Naive thymus-derived CD4-positive, alpha-beta T cell (primary cell): ENCODE data around the gene ROR2. TPM values are rescaled to one million over a fixed set of nuclear protein-coding genes. Genes with fewer than 3 reads are reported as not detected.

ENCODE experiments used
- ATAC-seq: fragments of 150-1000 bp; cut with Tn5 transposase; 2 replicates; pipeline ENCODE4 v1.10.0; 2021; ENCODE audit warnings: mild to moderate bottlenecking, moderate library complexity
- CTCF ChIA-PET: fragments of 350-600 bp; sonication (Branson Sonifier 250); formaldehyde crosslinking; loops from one replicate; lab custom pipeline; 2021; ENCODE audit warnings: antibody characterized with exemption; lab: Charles Lee
- POLR2A ChIA-PET: fragments of 350-600 bp; sonication (Branson Sonifier 250); formaldehyde crosslinking; loops from one replicate; lab custom pipeline; 2021; ENCODE audit warnings: antibody characterized with exemption, inconsistent platforms; lab: Charles Lee
- DNase-seq, 9 donors: peaks; one replicate each; pipeline versions ENCODE4 v3.0.0 to v3.0.0-alpha.2; 2020 to 2022; ENCODE audit warnings: mixed read lengths in 1 of 9
- H3K27ac ChIP-seq: one replicate; pipeline ENCODE4 v1.7.0; 2013; ENCODE audit warnings: mild to moderate bottlenecking, low read depth, low read length, moderate library complexity
- H3K27me3 ChIP-seq, 2 donors: one replicate each; pipeline ENCODE4 v1.7.0; 2013; ENCODE audit warnings: low read length in 2 of 2, mild to moderate bottlenecking in 2 of 2, moderate library complexity in 2 of 2; ENCODE audit not compliant: control insufficient read depth in 2 of 2, insufficient read depth in 2 of 2
- H3K36me3 ChIP-seq, 3 experiments: 1 replicate in 2 of 3; 2 replicates in 1 of 3; pipeline ENCODE4 v1.7.0; 2013; ENCODE audit warnings: low read length in 3 of 3, mild to moderate bottlenecking in 3 of 3, moderate library complexity in 1 of 3; ENCODE audit not compliant: insufficient read depth in 3 of 3, control insufficient read depth in 2 of 3
- H3K4me1 ChIP-seq, 2 donors: one replicate each; pipeline ENCODE4 v1.7.0; 2013; ENCODE audit warnings: low read length in 2 of 2, mild to moderate bottlenecking in 2 of 2, moderate library complexity in 1 of 2; ENCODE audit not compliant: control insufficient read depth in 2 of 2, insufficient read depth in 2 of 2
- H3K4me3 ChIP-seq: 2 replicates; pipeline ENCODE4 v1.7.0; 2013; ENCODE audit warnings: mild to moderate bottlenecking, low read length
- H3K9me3 ChIP-seq, 3 experiments: 1 replicate in 2 of 3; 2 replicates in 1 of 3; pipeline ENCODE4 v1.7.0; 2013; ENCODE audit warnings: low read length in 3 of 3; ENCODE audit not compliant: control insufficient read depth in 2 of 3
- H3K27ac Mint-ChIP-seq, 9 donors: one replicate each; pipeline ENCODE4 v1.8.0; 2020 to 2022; ENCODE audit warnings: mixed read lengths in 9 of 9, mild to moderate bottlenecking in 8 of 9, moderate library complexity in 5 of 9, inconsistent platforms in 2 of 9
- H3K27me3 Mint-ChIP-seq, 5 donors: one replicate each; pipeline ENCODE4 v1.8.0; 2021 to 2022; ENCODE audit warnings: mixed read lengths in 5 of 5, mild to moderate bottlenecking in 1 of 5
- H3K36me3 Mint-ChIP-seq, 5 donors: one replicate each; pipeline ENCODE4 v1.8.0; 2020 to 2022; ENCODE audit warnings: mixed read lengths in 5 of 5, mild to moderate bottlenecking in 3 of 5, inconsistent platforms in 1 of 5
- H3K4me1 Mint-ChIP-seq, 7 donors: one replicate each; pipeline ENCODE4 v1.8.0; 2020 to 2022; ENCODE audit warnings: mixed read lengths in 7 of 7, mild to moderate bottlenecking in 3 of 7, inconsistent platforms in 1 of 7
- H3K4me3 Mint-ChIP-seq, 10 donors: one replicate each; pipeline ENCODE4 v1.8.0; 2020 to 2022; ENCODE audit warnings: mild to moderate bottlenecking in 10 of 10, mixed read lengths in 10 of 10, moderate library complexity in 6 of 10, inconsistent platforms in 2 of 10
- H3K9me3 Mint-ChIP-seq, 11 donors: one replicate each; pipeline ENCODE4 v1.8.0; 2020 to 2022; ENCODE audit warnings: mixed read lengths in 11 of 11, mild to moderate bottlenecking in 4 of 11, inconsistent platforms in 1 of 11, moderate library complexity in 1 of 11
- intact Hi-C, 2 donors: fragments of 100-400 bp; cut with micrococcal nuclease; formaldehyde crosslinking; loops; one replicate each; pipeline ENCODE4 v1.15.1; 2023
- polyA plus RNA-seq, 2 donors: library from polyadenylated mRNA; unstranded; fragments of 300-500 nt; fragmentation: Illumina TruSeq; gene quantifications; one replicate each; pipeline ENCODE4 v1.2.3, GENCODE V29; 2021
- total RNA-seq, 6 experiments: library from RNA in 5 of 6; stranded (reverse) in 5 of 6; gene quantifications; 1 replicate in 5 of 6; 2 replicates in 1 of 6; pipeline ENCODE4 v1.2.3 and lab custom pipeline; 2021 to 2026

ROR2 gene
- total and polyA plus RNA-seq, 7 experiments from 2014 or later, result 0.48 to 2.1 TPM; not detected in 5

- no peaks in the 10 kb centered on the region for H3K9me3 ChIP-seq
- ATAC-seq, result no peak
Observed at GRCh38 chr9:91905237-91905650, 44.8 kb downstream of the ROR2 start.

GRCh38 chr9:91904588-91905236, 45.3 kb downstream of the ROR2 start:
- Histone ChIP-seq H3K36me3 (no peaks in the 10 kb centered on the region), H3K27ac (no peak overlapping the region), H3K4me1 (peaks cover 0 to 17% of the 10 kb centered on the region in 2 donors), H3K4me3 (no peak overlapping the region), H3K9me3 (no peaks in the 10 kb centered on the region), H3K27me3 (no peaks in the 10 kb centered on the region)
- Mint-ChIP-seq H3K36me3 (peaks cover 0 to 2% (median 0%) of the 10 kb centered on the region in 5 donors), H3K27ac (no peak overlapping the region), H3K9me3 (peaks cover 0 to 1% (median 0%) of the 10 kb centered on the region in 11 donors), H3K4me1 (peaks cover 0 to 43% (median 5%) of the 10 kb centered on the region in 7 donors), H3K4me3 (no peak overlapping the region), H3K27me3 (peaks cover under 1 to 11% (median 5%) of the 10 kb centered on the region in 5 donors)
- intact Hi-C loops, result no loop called here
- ChIA-PET POLR2A (no interaction called here), CTCF (no interaction called here)
- no peak for ATAC-seq
- no peak for DNase-seq

More at GRCh38 chr9:91905237-91905650, 44.8 kb downstream of the ROR2 start:
- no peak overlapping the region for H3K4me3 Mint-ChIP-seq
- no peaks in the 10 kb centered on the region for H3K36me3 ChIP-seq
- H3K27me3 ChIP-seq, result no peaks in the 10 kb centered on the region
- no peak overlapping the region for H3K27ac ChIP-seq
- ChIA-PET POLR2A (no interaction called here), CTCF (no interaction called here)
- H3K4me1 Mint-ChIP-seq, result peaks cover 0 to 44% (median 5%) of the 10 kb centered on the region in 7 donors
- H3K4me1 ChIP-seq, result peaks cover 0 to 17% of the 10 kb centered on the region in 2 donors
- no peak for DNase-seq
- H3K36me3 Mint-ChIP-seq, result peaks cover 0 to 2% (median 0%) of the 10 kb centered on the region in 5 donors
- H3K9me3 Mint-ChIP-seq, result peaks cover 0 to 1% (median 0%) of the 10 kb centered on the region in 11 donors
- no peak overlapping the region for H3K27ac Mint-ChIP-seq
- intact Hi-C loops, result no loop called here
- H3K4me3 ChIP-seq, result peak overlapping the region; percentile 56
- H3K27me3 Mint-ChIP-seq, result peaks cover 0 to 12% (median 5%) of the 10 kb centered on the region in 5 donors

- Mint-ChIP-seq H3K9me3 (peaks cover 0 to 1% (median 0%) of the 10 kb centered on the region in 11 donors), H3K36me3 (peaks cover 0 to 2% (median 0%) of the 10 kb centered on the region in 5 donors), H3K27me3 (peaks cover 5 to 13% (median 10%) of the 10 kb centered on the region in 5 donors), H3K4me3 (no peak overlapping the region), H3K4me1 (peaks cover 0 to 40% (median 5%) of the 10 kb centered on the region in 7 donors), H3K27ac (no peak overlapping the region)
- no peak for ATAC-seq
- Histone ChIP-seq H3K36me3 (no peaks in the 10 kb centered on the region), H3K9me3 (no peaks in the 10 kb centered on the region), H3K27ac (no peak overlapping the region), H3K4me3 (no peak overlapping the region), H3K4me1 (peaks cover 0 to 17% of the 10 kb centered on the region in 2 donors), H3K27me3 (no peaks in the 10 kb centered on the region)
- intact Hi-C loops, result no loop called here
- DNase-seq, result no peak
- ChIA-PET POLR2A (no interaction called here), CTCF (no interaction called here)
Observed at GRCh38 chr9:91903126-91903911, 46.7 kb downstream of the ROR2 start.

GRCh38 chr9:91902475-91903125, 47.4 kb downstream of the ROR2 start:
- H3K4me1 ChIP-seq, result peaks cover 0 to 17% of the 10 kb centered on the region in 2 donors
- H3K4me3 ChIP-seq, result no peak overlapping the region
- H3K36me3 ChIP-seq, result no peaks in the 10 kb centered on the region
- H3K9me3 ChIP-seq, result no peaks in the 10 kb centered on the region
- H3K27me3 ChIP-seq, result no peaks in the 10 kb centered on the region
- no peak overlapping the region for H3K27ac ChIP-seq
- peaks cover 0 to 32% (median 5%) of the 10 kb centered on the region in 7 donors for H3K4me1 Mint-ChIP-seq
- H3K9me3 Mint-ChIP-seq, result peaks cover 0 to 1% (median 0%) of the 10 kb centered on the region in 11 donors
- peak overlapping the region in 1 of 9 donors; percentile 11 for H3K27ac Mint-ChIP-seq
- ChIA-PET POLR2A (no interaction called here), CTCF (no interaction called here)
- peaks cover 0 to 2% (median 0%) of the 10 kb centered on the region in 5 donors for H3K36me3 Mint-ChIP-seq
- H3K4me3 Mint-ChIP-seq, result peak overlapping the region in 1 of 10 donors; percentile 21
- ATAC-seq, result no peak
- no peak for DNase-seq
- H3K27me3 Mint-ChIP-seq, result peaks cover 5 to 16% (median 10%) of the 10 kb centered on the region in 5 donors
- intact Hi-C loops, result no loop called here

GRCh38 chr9:91900797-91901177, 49.2 kb downstream of the ROR2 start:
- no peak overlapping the region for H3K4me3 Mint-ChIP-seq
- H3K27ac Mint-ChIP-seq, result no peak overlapping the region
- CTCF ChIA-PET, result no interaction called here
- H3K36me3 Mint-ChIP-seq, result peaks cover 0 to 3% (median 0%) of the 10 kb centered on the region in 5 donors
- no peak overlapping the region for H3K27ac ChIP-seq
- POLR2A ChIA-PET, result no interaction called here
- H3K36me3 ChIP-seq, result no peaks in the 10 kb centered on the region
- ATAC-seq (no peak), DNase-seq (no peak)
- H3K4me1 Mint-ChIP-seq, result peaks cover 0 to 17% (median 0%) of the 10 kb centered on the region in 7 donors
- H3K27me3 Mint-ChIP-seq, result peaks cover 9 to 29% (median 24%) of the 10 kb centered on the region in 5 donors
- no peaks in the 10 kb centered on the region for H3K9me3 ChIP-seq
- H3K4me3 ChIP-seq, result no peak overlapping the region
- peaks cover 0 to 13% of the 10 kb centered on the region in 2 donors for H3K4me1 ChIP-seq
- H3K9me3 Mint-ChIP-seq, result peaks cover 0 to 2% (median 0%) of the 10 kb centered on the region in 11 donors
- intact Hi-C loops, result no loop called here
- no peaks in the 10 kb centered on the region for H3K27me3 ChIP-seq

GRCh38 chr9:91900055-91900796, 49.8 kb downstream of the ROR2 start:
- CTCF ChIA-PET, result no interaction called here

More at GRCh38 chr9:91900055-91900796, 49.8 kb downstream of the ROR2 start:
- Mint-ChIP-seq H3K9me3 (peaks cover 0 to 2% (median 0%) of the 10 kb centered on the region in 11 donors), H3K4me3 (no peak overlapping the region), H3K4me1 (peaks cover 0 to 17% (median 0%) of the 10 kb centered on the region in 7 donors), H3K27me3 (peaks cover 9 to 29% (median 24%) of the 10 kb centered on the region in 5 donors), H3K36me3 (peaks cover 0 to 3% (median 0%) of the 10 kb centered on the region in 5 donors), H3K27ac (no peak overlapping the region)
- POLR2A ChIA-PET, result no interaction called here
- DNase-seq, result no peak
- Histone ChIP-seq H3K4me1 (peaks cover 0 to 7% of the 10 kb centered on the region in 2 donors), H3K9me3 (no peaks in the 10 kb centered on the region), H3K27me3 (no peaks in the 10 kb centered on the region), H3K27ac (no peak overlapping the region), H3K36me3 (no peaks in the 10 kb centered on the region), H3K4me3 (no peak overlapping the region)
- intact Hi-C loops, result no loop called here
- no peak for ATAC-seq
